Testis (tissue), 3 donors: Measurements from ENCODE around the gene CTNS. TPM values are rescaled to one million over a fixed set of nuclear protein-coding genes. Genes with fewer than 3 reads are reported as not detected.

Source experiments
- DNase-seq: peaks from one replicate; pipeline ENCODE4 v3.0.0-alpha.2; 2019
- H3K27ac ChIP-seq, 2 donors: fragments of 200-600 bp; sonication (generic); one replicate each; pipeline ENCODE4 v1.5.1; 2019
- H3K27me3 ChIP-seq: fragments of 200-600 bp; sonication (generic); one replicate; pipeline ENCODE4 v1.5.1; 2019
- H3K36me3 ChIP-seq: fragments of 200-600 bp; sonication (generic); one replicate; pipeline ENCODE4 v1.5.1; 2017; ENCODE audit warnings: low read depth; ENCODE audit errors: missing control alignments
- H3K4me1 ChIP-seq: fragments of 200-600 bp; sonication (generic); one replicate; pipeline ENCODE4 v1.5.1; 2019
- H3K4me3 ChIP-seq, 2 donors: fragments of 200-600 bp; sonication (generic); one replicate each; pipeline ENCODE4 v1.5.1; 2017 to 2019
- H3K9me3 ChIP-seq: fragments of 200-600 bp; sonication (generic); one replicate; pipeline ENCODE4 v1.5.1; 2017
- POLR2A ChIP-seq: fragments of 450-650 bp; IDR thresholded peaks from one replicate; pipeline ENCODE4 v1.6.1; 2017; ENCODE audit warnings: antibody characterized with exemption, mild to moderate bottlenecking, moderate library complexity
- WGBS, 2 donors: methylation state at CpG; one replicate each; pipeline ENCODE4 v1.1.5; 2018; 5-methylcytosine and 5-hydroxymethylcytosine counted together
- intact Hi-C: fragments of 100-400 bp; cut with DNase I; formaldehyde crosslinking; loops from one replicate; pipeline ENCODE4 v1.15.1; 2023; ENCODE audit warnings: low total_unique reads
- polyA plus RNA-seq: library from polyadenylated mRNA; stranded (reverse); fragments of 350-450 nt; fragmentation: Illumina TruSeq; extraction: RNeasy Lipid Tissue Mini Kit (QIAGEN cat#74804); gene quantifications from one replicate; pipeline ENCODE4 v1.2.3, GENCODE V29; 2014; ENCODE audit warnings: low read depth, low replicate concordance; ENCODE audit not compliant: insufficient read depth
- total RNA-seq, 2 donors: library from RNA; depleted of rRNA; stranded (reverse); fragments of >200 nt; gene quantifications; one replicate each; pipeline ENCODE4 v1.2.3, GENCODE V29; 2016
- TF ChIP-seq, protein P1 (sequence below), 3 experiments: fragments of 450-650 bp in 2 of 3; fragments of 200-600 bp in 1 of 3; sonication (generic) in 1 of 3; IDR thresholded peaks; one replicate each; pipeline ENCODE4 v1.5.1; 2016 to 2019; ENCODE audit warnings: antibody characterized with exemption in 3 of 3, mild to moderate bottlenecking in 2 of 3, moderate library complexity in 1 of 3

The CTNS gene
- total and polyA plus RNA-seq, 3 donors from 2014 or later = 43.8 to 57.3 (median 50.4) TPM

DNA sequence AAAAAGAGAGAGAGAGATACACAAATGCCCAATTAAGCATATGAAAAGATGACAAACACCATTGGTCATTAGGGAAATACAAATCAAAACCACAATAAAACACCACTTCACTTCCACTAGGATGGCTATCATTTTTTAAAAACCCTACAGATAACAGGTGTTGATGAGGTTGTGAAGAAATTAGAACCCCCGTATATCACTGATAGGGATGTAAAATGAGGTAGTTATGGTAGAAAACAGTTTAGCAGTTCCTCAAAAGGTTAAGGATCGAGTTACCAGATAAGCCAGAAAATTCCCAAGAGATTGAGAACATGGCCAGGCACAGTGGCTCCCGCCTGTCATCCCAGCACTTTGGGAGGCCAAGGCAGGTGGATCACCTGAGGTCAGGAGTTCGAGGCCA is 56.6 kb downstream of the CTNS start:
- no peak overlapping the region for H3K4me3 ChIP-seq
- no peaks in the 10 kb centered on the region for H3K27me3 ChIP-seq
- intact Hi-C loops = no loop called here
- no peak for TF ChIP-seq POLR2A
- TF ChIP-seq, protein P1, sequence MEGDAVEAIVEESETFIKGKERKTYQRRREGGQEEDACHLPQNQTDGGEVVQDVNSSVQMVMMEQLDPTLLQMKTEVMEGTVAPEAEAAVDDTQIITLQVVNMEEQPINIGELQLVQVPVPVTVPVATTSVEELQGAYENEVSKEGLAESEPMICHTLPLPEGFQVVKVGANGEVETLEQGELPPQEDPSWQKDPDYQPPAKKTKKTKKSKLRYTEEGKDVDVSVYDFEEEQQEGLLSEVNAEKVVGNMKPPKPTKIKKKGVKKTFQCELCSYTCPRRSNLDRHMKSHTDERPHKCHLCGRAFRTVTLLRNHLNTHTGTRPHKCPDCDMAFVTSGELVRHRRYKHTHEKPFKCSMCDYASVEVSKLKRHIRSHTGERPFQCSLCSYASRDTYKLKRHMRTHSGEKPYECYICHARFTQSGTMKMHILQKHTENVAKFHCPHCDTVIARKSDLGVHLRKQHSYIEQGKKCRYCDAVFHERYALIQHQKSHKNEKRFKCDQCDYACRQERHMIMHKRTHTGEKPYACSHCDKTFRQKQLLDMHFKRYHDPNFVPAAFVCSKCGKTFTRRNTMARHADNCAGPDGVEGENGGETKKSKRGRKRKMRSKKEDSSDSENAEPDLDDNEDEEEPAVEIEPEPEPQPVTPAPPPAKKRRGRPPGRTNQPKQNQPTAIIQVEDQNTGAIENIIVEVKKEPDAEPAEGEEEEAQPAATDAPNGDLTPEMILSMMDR (IDR thresholded peaks at IDR 0.05) = no peak
- no peak overlapping the region for H3K27ac ChIP-seq
- H3K36me3 ChIP-seq = no peaks in the 10 kb centered on the region
- no peaks in the 10 kb centered on the region for H3K9me3 ChIP-seq
- H3K4me1 ChIP-seq = peaks cover 12% of the 10 kb centered on the region
- WGBS, 2 donors = 78% methylated on average over 4 of the region's 4 CpGs
- DNase-seq = no peak

DNA sequence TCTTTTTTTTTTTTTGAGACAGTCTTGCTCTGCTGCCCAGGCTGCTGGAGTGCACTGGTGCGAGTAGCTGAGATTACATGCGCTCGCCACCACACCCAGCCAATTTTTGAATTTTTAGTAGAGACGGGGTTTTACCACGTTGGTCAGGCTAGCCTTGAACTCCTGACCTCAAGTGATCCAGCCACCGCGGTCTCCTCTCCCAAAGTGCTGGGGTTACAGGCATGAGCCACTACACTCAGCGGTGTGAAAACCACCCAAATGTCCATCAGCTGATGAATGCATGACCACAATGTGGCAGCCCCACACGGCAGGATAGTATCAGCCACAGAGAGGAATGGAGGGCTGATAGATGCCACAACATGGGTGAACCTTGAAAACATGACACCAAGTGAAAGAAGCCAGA is 57.3 kb downstream of the CTNS start:
- no peaks in the 10 kb centered on the region for H3K27me3 ChIP-seq

DNA sequence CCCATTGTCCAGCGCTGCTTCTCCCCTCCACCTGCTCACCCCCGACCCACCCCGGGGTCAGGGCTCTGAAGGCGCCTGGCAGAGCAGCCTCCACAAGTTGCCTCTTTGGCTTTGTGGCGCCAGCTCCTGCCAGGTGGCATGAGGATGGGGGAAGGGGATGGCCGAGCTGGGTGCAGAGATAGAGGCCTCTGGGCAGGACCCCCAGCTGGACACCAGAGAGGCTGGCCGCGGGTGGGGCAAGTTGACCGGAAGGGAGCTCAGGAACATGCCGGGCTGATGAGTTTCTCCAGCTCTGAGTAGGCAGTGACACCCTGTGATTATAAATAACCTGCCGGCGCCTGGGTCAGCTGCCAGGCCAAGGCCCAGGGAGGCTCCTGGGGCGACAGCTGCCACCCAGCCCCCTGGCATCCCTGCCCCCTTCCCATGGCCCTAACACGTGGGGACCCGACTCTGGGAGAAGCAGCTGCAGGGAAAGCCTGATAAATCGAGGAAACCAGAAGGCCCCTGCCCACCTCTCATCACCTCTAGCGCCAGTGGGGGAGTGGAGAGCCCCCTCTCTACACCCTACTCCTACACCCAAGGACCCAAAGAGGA is 58.7 kb downstream of the CTNS start:
- DNase-seq = no peak
- H3K4me1 ChIP-seq = peaks cover 12% of the 10 kb centered on the region
- H3K36me3 ChIP-seq = no peaks in the 10 kb centered on the region
- no peaks in the 10 kb centered on the region for H3K27me3 ChIP-seq
- intact Hi-C loops = no loop called here
- peak overlapping the region; percentile 20 to 34 for H3K4me3 ChIP-seq
- WGBS, 2 donors = 5 to 8% methylated on average over 7 to 16 of the region's 17 CpGs
- no peak overlapping the region for H3K27ac ChIP-seq
- no peaks in the 10 kb centered on the region for H3K9me3 ChIP-seq
- TF ChIP-seq POLR2A = no peak
- TF ChIP-seq, protein P1 (IDR thresholded peaks at IDR 0.05) = no peak

More for the DNA sequence above, 57.3 kb downstream of the CTNS start:
- no peaks in the 10 kb centered on the region for H3K9me3 ChIP-seq
- WGBS, 2 donors = 61 to 73% methylated on average over 9 of the region's 9 CpGs
- no peaks in the 10 kb centered on the region for H3K36me3 ChIP-seq
- H3K27ac ChIP-seq = no peak overlapping the region
- TF ChIP-seq, protein P1 (IDR thresholded peaks at IDR 0.05) = no peak
- no peak for TF ChIP-seq POLR2A
- peaks cover 12% of the 10 kb centered on the region for H3K4me1 ChIP-seq
- H3K4me3 ChIP-seq = no peak overlapping the region
- DNase-seq = no peak
- intact Hi-C loops = no loop called here

DNA sequence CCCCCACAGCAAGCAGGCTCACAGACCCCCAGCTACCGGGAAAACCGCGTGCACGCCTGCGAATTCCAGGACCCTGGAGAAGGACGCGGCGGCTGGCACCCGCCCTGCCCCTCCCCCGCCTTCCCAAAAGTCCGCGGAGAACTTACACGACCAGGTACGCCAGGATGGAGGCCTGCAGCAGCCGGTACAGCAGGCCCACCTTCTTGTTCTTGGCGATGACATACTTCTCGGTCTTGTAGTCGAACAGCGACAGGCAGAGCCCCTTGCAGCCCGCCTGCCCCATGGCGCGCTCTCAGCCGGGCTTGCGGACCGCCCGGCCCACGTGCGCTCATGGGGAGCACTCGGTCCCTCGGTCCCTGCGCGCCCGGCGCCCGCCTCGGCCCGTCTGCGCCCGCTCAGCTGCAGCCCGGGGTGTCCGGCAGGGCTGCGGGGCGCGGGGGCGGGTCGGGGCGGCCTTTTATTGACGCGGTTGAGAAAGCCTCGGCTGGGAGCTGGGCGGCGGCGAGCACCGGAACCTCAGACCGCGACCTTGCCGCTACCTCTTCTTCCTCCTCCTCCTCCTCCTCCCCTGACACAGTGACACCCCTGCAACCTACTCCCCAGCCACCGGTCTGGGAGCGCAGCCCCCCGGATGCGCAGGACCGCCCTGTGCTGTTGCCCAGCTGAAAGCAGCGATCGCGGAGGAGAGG is 59.3 kb downstream of the CTNS start, which contains the start of gene P2RX5:
Gene P2RX5 (minus strand): TSS at position 433 of the 689 bp plus-strand sequence. CDS start 150 bp downstream, at position 283.
- WGBS, 2 donors = 0 to 1% methylated on average over 17 to 62 of the region's 65 CpGs

More for the DNA sequence above, 59.3 kb downstream of the CTNS start, which contains the start of gene P2RX5:
- no peak for TF ChIP-seq POLR2A
- TF ChIP-seq, protein P1 (IDR thresholded peaks at IDR 0.05) = no peak
- no peak within 1 kb of the TSS for H3K27ac ChIP-seq
- DNase-seq = no peak
- H3K4me1 ChIP-seq = peaks cover 12% of the 10 kb centered on the region
- peak within 1 kb of the TSS; percentile 20 to 34 for H3K4me3 ChIP-seq
- H3K27me3 ChIP-seq = no peaks in the 10 kb centered on the region
- intact Hi-C loops = no loop called here
- H3K36me3 ChIP-seq = no peaks in the 10 kb centered on the region
- no peaks in the 10 kb centered on the region for H3K9me3 ChIP-seq
